Measurements from ENCODE around the gene CPNE4. TPM values are rescaled to one million over a fixed set of nuclear protein-coding genes. Genes with fewer than 3 reads are reported as not detected.

CPNE4 gene
- total RNA-seq, 1 experiment from 2014 or later, result 0.41 TPM

DNA sequence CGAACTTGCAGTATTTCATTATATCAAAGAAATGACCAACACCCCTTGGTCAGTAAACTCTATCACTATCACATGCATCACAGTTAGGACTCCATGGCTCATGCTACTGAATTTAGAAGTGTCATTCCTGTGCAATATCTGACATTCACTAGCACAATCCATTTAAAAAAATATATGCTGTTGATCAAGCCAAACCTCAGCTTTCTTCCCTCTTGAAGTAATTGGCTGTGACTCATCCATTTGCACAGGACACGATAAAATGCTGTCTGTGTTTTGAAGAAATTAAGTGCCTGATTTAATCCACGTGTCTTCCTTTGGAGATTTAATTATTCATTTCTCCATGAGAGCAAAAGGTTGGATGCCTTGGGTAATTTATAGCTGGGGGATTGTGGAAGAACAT, 38.9 kb downstream of the CPNE4 start:
- DNase-seq, result no peak
- H3K9me3 Mint-ChIP-seq (ENCODE audit: unreplicated experiment), result peaks cover 19% of the 10 kb centered on the region
- peaks cover 24% of the 10 kb centered on the region for H3K27me3 Mint-ChIP-seq (ENCODE audit: insufficient read depth, unreplicated experiment)
- no peaks in the 10 kb centered on the region for H3K27me3 ChIP-seq (replicated peaks; ENCODE audit: control insufficient read depth, insufficient read depth, low read length)
- ChIA-PET CTCF (no interaction called here), POLR2A (no interaction called here)
- peaks cover 13% of the 10 kb centered on the region for H3K9me3 ChIP-seq
- no peak overlapping the region for H3K4me3 ChIP-seq (ENCODE audit: low read depth, low read length)
- BruUV-seq (replicated peaks), result no TSS peak
- H3K27ac Mint-ChIP-seq (ENCODE audit: unreplicated experiment), result no peak overlapping the region
- no peaks in the 10 kb centered on the region for H3K36me3 ChIP-seq (ENCODE audit: control insufficient read depth, insufficient read depth, low read length)
- TF ChIP-seq CTCF (IDR thresholded peaks at IDR 0.05; ENCODE audit: insufficient read depth in 1 of 2, low read depth in 1 of 2, low read length in 1 of 2, severe bottlenecking in 1 of 2, unreplicated experiment in 1 of 2), result no peak
- no peaks in the 10 kb centered on the region for H3K36me3 Mint-ChIP-seq (ENCODE audit: insufficient read depth, unreplicated experiment)
- intact Hi-C loops (cut with micrococcal nuclease; ENCODE audit: unreplicated experiment), result no loop called here
- H3K4me1 ChIP-seq, result no peaks in the 10 kb centered on the region
- H3K4me3 Mint-ChIP-seq (ENCODE audit: unreplicated experiment), result no peak overlapping the region
- H3K4me1 Mint-ChIP-seq (ENCODE audit: low read depth, unreplicated experiment), result no peaks in the 10 kb centered on the region

DNA sequence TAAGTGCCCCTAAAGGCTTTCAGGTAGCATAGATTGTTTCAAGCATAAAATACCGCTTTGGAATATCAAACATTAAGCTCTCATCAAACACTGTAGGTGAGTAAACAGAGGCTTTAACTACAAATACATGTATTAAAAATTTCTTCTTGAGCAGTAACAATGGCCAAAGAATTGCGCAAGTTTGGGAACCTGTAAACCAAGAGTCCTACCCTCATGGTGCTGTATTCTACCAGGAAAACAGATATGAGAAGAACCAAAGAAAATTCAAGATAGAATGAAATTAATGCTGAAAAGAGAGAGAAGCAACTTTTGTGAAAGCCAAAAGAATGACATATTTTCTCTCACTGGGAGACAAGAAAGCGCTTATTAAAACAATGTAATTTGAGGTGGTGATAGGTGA, 45.5 kb downstream of the CPNE4 start:
- CTCF ChIA-PET, result no interaction called here
- H3K4me3 ChIP-seq (ENCODE audit: low read depth, low read length), result no peak overlapping the region
- H3K27me3 ChIP-seq (replicated peaks; ENCODE audit: control insufficient read depth, insufficient read depth, low read length), result no peaks in the 10 kb centered on the region
- intact Hi-C loops (cut with micrococcal nuclease; ENCODE audit: unreplicated experiment), result no loop called here
- Mint-ChIP-seq H3K36me3 (ENCODE audit: insufficient read depth, unreplicated experiment) (no peaks in the 10 kb centered on the region), H3K27me3 (ENCODE audit: insufficient read depth, unreplicated experiment) (peaks cover 3% of the 10 kb centered on the region), H3K27ac (ENCODE audit: unreplicated experiment) (no peak overlapping the region), H3K4me1 (ENCODE audit: low read depth, unreplicated experiment) (no peaks in the 10 kb centered on the region), H3K9me3 (ENCODE audit: unreplicated experiment) (peaks cover 23% of the 10 kb centered on the region), H3K4me3 (ENCODE audit: unreplicated experiment) (no peak overlapping the region)
- no TSS peak for BruUV-seq (replicated peaks)
- no peaks in the 10 kb centered on the region for H3K4me1 ChIP-seq
- no peak for TF ChIP-seq CTCF (IDR thresholded peaks at IDR 0.05; ENCODE audit: insufficient read depth in 1 of 2, low read depth in 1 of 2, low read length in 1 of 2, severe bottlenecking in 1 of 2, unreplicated experiment in 1 of 2)
- no peaks in the 10 kb centered on the region for H3K36me3 ChIP-seq (ENCODE audit: control insufficient read depth, insufficient read depth, low read length)
- no peak for DNase-seq
- peaks cover 13% of the 10 kb centered on the region for H3K9me3 ChIP-seq
- POLR2A ChIA-PET, result no interaction called here

DNA sequence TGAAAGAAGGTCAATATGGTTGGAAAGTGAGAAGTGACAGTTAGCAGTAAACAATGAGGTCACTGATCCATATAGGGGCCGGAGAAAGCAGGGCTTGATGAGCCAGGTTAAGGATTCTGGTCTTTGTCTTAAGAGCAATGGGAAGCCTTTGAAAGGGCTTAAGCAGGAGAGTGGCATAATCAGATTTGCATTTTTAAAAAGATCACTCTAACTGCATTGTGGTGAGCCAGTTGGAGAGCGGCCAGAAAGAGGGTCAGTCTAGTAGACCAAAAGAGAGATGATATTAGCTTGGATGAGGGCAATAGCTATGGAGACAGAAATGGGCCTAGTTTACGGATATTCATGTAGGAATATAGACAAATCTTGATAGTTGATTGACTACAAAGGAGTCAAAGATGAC, 46.6 kb downstream of the CPNE4 start:
- no peak for DNase-seq
- TF ChIP-seq CTCF (IDR thresholded peaks at IDR 0.05; ENCODE audit: insufficient read depth in 1 of 2, low read depth in 1 of 2, low read length in 1 of 2, severe bottlenecking in 1 of 2, unreplicated experiment in 1 of 2), result no peak
- Mint-ChIP-seq H3K4me1 (ENCODE audit: low read depth, unreplicated experiment) (no peaks in the 10 kb centered on the region), H3K27me3 (ENCODE audit: insufficient read depth, unreplicated experiment) (peaks cover 3% of the 10 kb centered on the region), H3K27ac (ENCODE audit: unreplicated experiment) (no peak overlapping the region), H3K36me3 (ENCODE audit: insufficient read depth, unreplicated experiment) (no peaks in the 10 kb centered on the region), H3K9me3 (ENCODE audit: unreplicated experiment) (peaks cover 23% of the 10 kb centered on the region), H3K4me3 (ENCODE audit: unreplicated experiment) (no peak overlapping the region)
- H3K27me3 ChIP-seq (replicated peaks; ENCODE audit: control insufficient read depth, insufficient read depth, low read length), result no peaks in the 10 kb centered on the region
- H3K9me3 ChIP-seq, result peaks cover 13% of the 10 kb centered on the region
- no peaks in the 10 kb centered on the region for H3K4me1 ChIP-seq
- POLR2A ChIA-PET, result no interaction called here
- no peak overlapping the region for H3K4me3 ChIP-seq (ENCODE audit: low read depth, low read length)
- CTCF ChIA-PET, result no interaction called here
- intact Hi-C loops (cut with micrococcal nuclease; ENCODE audit: unreplicated experiment), result no loop called here
- BruUV-seq (replicated peaks), result no TSS peak
- H3K36me3 ChIP-seq (ENCODE audit: control insufficient read depth, insufficient read depth, low read length), result no peaks in the 10 kb centered on the region
